A549 (cell line): Measurements from ENCODE around the gene NXF3.
"Not testable (repeated sequence)": the region's sequence is repeated elsewhere in the genome, so short reads cannot be mapped to it uniquely, and the experiment has no call there.

ENCODE experiments used
- CTCF ChIP-seq: fragments of >200 bp; sonication (Bioruptor Twin); formaldehyde crosslinking; IDR thresholded peaks from 3 replicates; pipeline ENCODE4 v1.5.1; 2016
- POLR2A ChIP-seq: IDR thresholded peaks from 2 replicates; pipeline ENCODE4 v1.6.1; 2012; ENCODE audit warnings: mild to moderate bottlenecking, low read length

GRCh38 chrX:103103866-103104265 is 10.9 kb upstream of the NXF3 start:
- TF ChIP-seq POLR2A, CTCF: not testable (repeated sequence)
